Measurements from ENCODE around the gene EDIL3. TPM values are rescaled to one million over a fixed set of nuclear protein-coding genes. Genes with fewer than 3 reads are reported as not detected.

EDIL3 gene
- polyA plus RNA-seq, 4 donors, result 51.8 to 74.9 (median 61.5) TPM

GRCh38 chr5:83925321-83925954 is 459.2 kb downstream of the EDIL3 start:
- peak in 2 of 4 donors; percentile 7 to 20 for DNase-seq (ENCODE audit: low read depth in 4 of 4, low spot score in 3 of 4)

- DNase-seq (ENCODE audit: low read depth in 4 of 4, low spot score in 3 of 4), result no peak
These were observed 459.8 kb downstream of the EDIL3 start for GRCh38 chr5:83924891-83925290.

- DNase-seq (ENCODE audit: low read depth in 4 of 4, low spot score in 3 of 4), result no peak
These were observed 460.5 kb downstream of the EDIL3 start for GRCh38 chr5:83924171-83924570.

GRCh38 chr5:83922699-83923098 is 462.0 kb downstream of the EDIL3 start:
- no peak for DNase-seq (ENCODE audit: low read depth in 4 of 4, low spot score in 3 of 4)

- DNase-seq (ENCODE audit: low read depth in 4 of 4, low spot score in 3 of 4), result no peak
These were observed 462.9 kb downstream of the EDIL3 start for GRCh38 chr5:83921666-83922193.

- no peak for DNase-seq (ENCODE audit: low read depth in 4 of 4, low spot score in 3 of 4)
These were observed 465.3 kb downstream of the EDIL3 start for GRCh38 chr5:83919071-83920041.

- DNase-seq (ENCODE audit: low read depth in 4 of 4, low spot score in 3 of 4), result no peak
These were observed 467.3 kb downstream of the EDIL3 start for GRCh38 chr5:83917261-83917908.

- no peak for DNase-seq (ENCODE audit: low read depth in 4 of 4, low spot score in 3 of 4)
These were observed 469.8 kb downstream of the EDIL3 start for GRCh38 chr5:83914662-83915418.

- DNase-seq (ENCODE audit: low read depth in 4 of 4, low spot score in 3 of 4), result no peak
These were observed 470.5 kb downstream of the EDIL3 start for GRCh38 chr5:83914199-83914598.

GRCh38 chr5:83913593-83913992 is 471.1 kb downstream of the EDIL3 start:
- DNase-seq (ENCODE audit: low read depth in 4 of 4, low spot score in 3 of 4), result no peak

GRCh38 chr5:83911367-83911919 is 473.2 kb downstream of the EDIL3 start:
- no peak for DNase-seq (ENCODE audit: low read depth in 4 of 4, low spot score in 3 of 4)

- no peak for DNase-seq (ENCODE audit: low read depth in 4 of 4, low spot score in 3 of 4)
These were observed 484.4 kb downstream of the EDIL3 start for GRCh38 chr5:83900306-83900705.

- DNase-seq (ENCODE audit: low read depth in 4 of 4, low spot score in 3 of 4), result no peak
These were observed 485.2 kb downstream of the EDIL3 start for GRCh38 chr5:83899326-83899970.

- no peak for DNase-seq (ENCODE audit: low read depth in 4 of 4, low spot score in 3 of 4)
These were observed 488.8 kb downstream of the EDIL3 start for GRCh38 chr5:83895860-83896259.

GRCh38 chr5:83891261-83891660 is 493.4 kb downstream of the EDIL3 start:
- DNase-seq (ENCODE audit: low read depth in 4 of 4, low spot score in 3 of 4), result no peak

Data from right renal pelvis (tissue), 4 donors.